Type B pancreatic cell (in vitro differentiated cells): ENCODE results near the gene KIN. TPM values are rescaled to one million over a fixed set of nuclear protein-coding genes. Genes with fewer than 3 reads are reported as not detected.

ENCODE experiments used
- DNase-seq: peaks from one replicate; pipeline ENCODE4 v3.0.0; 2021; ENCODE audit warnings: mixed read lengths; ENCODE audit not compliant: unreplicated experiment; ENCODE audit errors: extremely low spot score
- H3K27ac Mint-ChIP-seq: 2 replicates; pipeline ENCODE4 v1.8.0; 2021; ENCODE audit warnings: mild to moderate bottlenecking, mixed read lengths
- H3K27me3 Mint-ChIP-seq: 2 replicates; pipeline ENCODE4 v1.8.0; 2021; ENCODE audit warnings: mixed read lengths
- H3K36me3 Mint-ChIP-seq: 2 replicates; pipeline ENCODE4 v1.8.0; 2021; ENCODE audit warnings: mixed read lengths
- H3K4me1 Mint-ChIP-seq: one replicate; pipeline ENCODE4 v1.8.0; 2021; ENCODE audit warnings: mixed read lengths; ENCODE audit not compliant: unreplicated experiment
- H3K4me3 Mint-ChIP-seq: 2 replicates; pipeline ENCODE4 v1.8.0; 2021; ENCODE audit warnings: mild to moderate bottlenecking, mixed read lengths
- H3K9me3 Mint-ChIP-seq: 2 replicates; pipeline ENCODE4 v1.8.0; 2021; ENCODE audit warnings: mixed read lengths
- CTCF ChIP-seq: fragments of 200-600 bp; sonication (generic); conservative IDR thresholded peaks from 2 replicates; pipeline ENCODE4 v1.5.0; 2021; ENCODE audit warnings: antibody characterized with exemption, mild to moderate bottlenecking
- total RNA-seq: library from RNA; stranded (reverse); gene quantifications from 2 replicates; pipeline ENCODE4 v1.2.1, GENCODE V29; 2021; ENCODE audit warnings: low replicate concordance

The KIN gene
- total RNA-seq, 1 donor from 2014 or later: 14.5 TPM

- H3K4me1 Mint-ChIP-seq: peaks cover 30% of the 10 kb centered on the region
- TF ChIP-seq CTCF: no peak
- H3K4me3 Mint-ChIP-seq: no peak overlapping the region
- DNase-seq: no peak
- H3K27ac Mint-ChIP-seq: no peak overlapping the region
- H3K27me3 Mint-ChIP-seq: no peaks in the 10 kb centered on the region
- H3K9me3 Mint-ChIP-seq: no peaks in the 10 kb centered on the region
- H3K36me3 Mint-ChIP-seq: peaks cover 41% of the 10 kb centered on the region
Observed at GRCh38 chr10:7794251-7795026, 6.6 kb upstream of the KIN start.

DNA sequence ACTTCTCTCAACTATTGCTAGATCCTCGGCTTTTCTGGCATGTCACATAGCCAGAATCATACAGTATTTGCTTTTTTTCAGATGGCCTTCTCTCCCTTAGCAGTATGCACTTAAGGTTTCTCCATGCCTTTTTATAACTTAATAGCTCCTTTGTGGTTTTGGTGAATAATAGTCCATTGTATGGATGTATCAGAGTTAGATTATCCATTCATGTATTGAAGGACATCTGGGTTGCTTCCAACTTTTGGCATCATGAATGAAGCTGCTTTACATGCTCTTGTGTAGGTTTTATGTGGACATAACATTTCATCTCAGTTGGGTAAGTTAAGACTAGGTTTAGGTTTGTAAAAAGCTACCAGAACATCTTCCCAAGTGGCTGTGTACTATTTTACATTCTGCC, 4.7 kb upstream of the KIN start:
- no peaks in the 10 kb centered on the region for H3K9me3 Mint-ChIP-seq
- no peak for DNase-seq
- peaks cover 36% of the 10 kb centered on the region for H3K4me1 Mint-ChIP-seq
- peaks cover 37% of the 10 kb centered on the region for H3K36me3 Mint-ChIP-seq
- H3K4me3 Mint-ChIP-seq: peak overlapping the region; percentile 15
- no peaks in the 10 kb centered on the region for H3K27me3 Mint-ChIP-seq
- peak overlapping the region; percentile 37 for H3K27ac Mint-ChIP-seq
- no peak for TF ChIP-seq CTCF

- TF ChIP-seq CTCF: no peak
- Mint-ChIP-seq H3K4me1 (peaks cover 32% of the 10 kb centered on the region), H3K27ac (no peak overlapping the region), H3K27me3 (no peaks in the 10 kb centered on the region), H3K4me3 (no peak overlapping the region), H3K36me3 (peaks cover 20% of the 10 kb centered on the region), H3K9me3 (no peaks in the 10 kb centered on the region)
- DNase-seq: no peak
Observed at GRCh38 chr10:7789390-7789789, 1.6 kb upstream of the KIN start.

DNA sequence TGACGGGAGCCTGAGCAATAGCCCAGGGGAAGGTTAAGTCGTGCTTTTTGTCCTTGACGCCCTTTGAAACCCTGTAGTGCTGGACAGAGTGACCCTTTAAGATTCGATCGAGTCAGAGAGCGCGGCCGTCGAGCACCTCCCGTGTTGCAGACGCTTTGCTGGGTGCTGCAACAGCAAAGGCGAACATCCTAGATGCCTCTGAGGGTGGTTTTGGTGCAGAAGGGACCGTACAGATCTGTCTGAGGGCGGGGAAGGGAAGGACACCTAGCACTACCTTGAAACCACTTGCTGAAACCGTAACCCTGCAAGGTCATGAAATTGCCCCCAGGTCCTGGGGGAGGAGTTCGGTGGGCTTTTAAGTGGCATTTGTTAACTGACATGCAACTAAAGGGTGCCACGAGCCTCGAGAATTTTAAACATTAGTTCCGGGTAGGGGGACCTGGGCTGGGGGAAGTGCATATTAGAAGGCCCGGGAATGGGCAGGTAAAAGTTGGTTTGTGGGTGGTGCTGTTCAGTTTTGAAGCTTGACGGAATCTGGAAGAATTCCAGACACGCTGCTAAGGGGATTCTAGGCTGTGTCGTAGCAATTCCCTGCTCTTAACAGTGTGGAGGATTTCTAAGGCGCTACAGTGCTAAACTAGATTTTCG, 970 bp upstream of the KIN start:
- no peak for TF ChIP-seq CTCF
- Mint-ChIP-seq H3K27me3 (no peaks in the 10 kb centered on the region), H3K9me3 (no peaks in the 10 kb centered on the region), H3K4me3 (no peak overlapping the region), H3K4me1 (peaks cover 26% of the 10 kb centered on the region), H3K36me3 (peaks cover 20% of the 10 kb centered on the region), H3K27ac (no peak overlapping the region)
- no peak for DNase-seq

GRCh38 chr10:7787150-7787856, 490 bp downstream of the KIN start:
- Mint-ChIP-seq H3K36me3 (peaks cover 19% of the 10 kb centered on the region), H3K9me3 (no peaks in the 10 kb centered on the region), H3K4me1 (peaks cover 25% of the 10 kb centered on the region), H3K27ac (no peak overlapping the region), H3K27me3 (no peaks in the 10 kb centered on the region), H3K4me3 (no peak overlapping the region)
- no peak for TF ChIP-seq CTCF
- DNase-seq: no peak
